HepG2 (cell line): Measurements from ENCODE around the gene TMC2. TPM values are rescaled to one million over a fixed set of nuclear protein-coding genes. Genes with fewer than 3 reads are reported as not detected.

Source experiments
- ATAC-seq: fragments of 200-7000 bp; cut with Tn5 transposase; 3 replicates; pipeline ENCODE4 v1.9.1; 2020; ENCODE audit warnings: mild to moderate bottlenecking, moderate library complexity
- BruUV-seq: library from RNA; stranded (reverse); fragments of 400-500 nt; replicated peaks from 2 replicates; lab custom pipeline; 2021; lab: Mats Ljungman, UMichigan
- CTCF ChIA-PET: fragments of 300-600 bp; formaldehyde crosslinking; extraction: SDS; loops from one replicate; lab custom pipeline; 2021; ENCODE audit warnings: low total read pairs, inconsistent platforms, low intra/inter-chr PET ratio; lab: Yijun Ruan, JAX
- POLR2A ChIA-PET: fragments of 350-600 bp; sonication (Branson Sonifier 250); formaldehyde crosslinking; loops from one replicate; lab custom pipeline; 2020; ENCODE audit warnings: antibody characterized with exemption, inconsistent platforms; lab: Yijun Ruan, JAX
- DNase-seq: peaks from one replicate; pipeline ENCODE4 v3.0.0-alpha.2; 2015; ENCODE audit warnings: low spot score
- FAIRE-seq: peaks from 3 replicates; lab custom pipeline; 2011; peaks lifted over from hg19 to GRCh38; lab: Jason Lieb, UNC
- H2AFZ ChIP-seq: one replicate; pipeline ENCODE4 v1.6.1; 2011; ENCODE audit warnings: low read length, inconsistent platforms
- H3K27ac ChIP-seq: fragments of 300-600 bp; 3 replicates; pipeline ENCODE4 v1.8.0; 2011; ENCODE audit warnings: mixed run types, mild to moderate bottlenecking, mixed read lengths, low read length, inconsistent platforms; ENCODE audit not compliant: insufficient read depth; ENCODE audit errors: extremely low read length
- H3K27me3 ChIP-seq, 2 experiments: fragments of 200-600 bp in 1 of 2; 2 replicates in 1 of 2; 3 replicates in 1 of 2; pipeline versions ENCODE4 v1.6.0 to v1.8.0; 2011; ENCODE audit warnings: low read length in 2 of 2, mild to moderate bottlenecking in 2 of 2, moderate library complexity in 2 of 2, inconsistent platforms in 1 of 2; ENCODE audit not compliant: insufficient read depth in 2 of 2, control insufficient read depth in 1 of 2
- H3K36me3 ChIP-seq, 2 experiments: fragments of 200-600 bp in 1 of 2; replicated peaks in 1 of 2; 2 replicates in 1 of 2; 3 replicates in 1 of 2; pipeline versions ENCODE4 v1.5.1 to v1.8.0; 2011; ENCODE audit warnings: low read length in 2 of 2, inconsistent platforms in 1 of 2; ENCODE audit not compliant: insufficient read depth in 2 of 2, control insufficient read depth in 1 of 2
- H3K4me1 ChIP-seq: 2 replicates; pipeline ENCODE4 v1.5.1; 2012; ENCODE audit warnings: low read length, inconsistent platforms; ENCODE audit not compliant: insufficient read depth
- H3K4me2 ChIP-seq: 2 replicates; pipeline ENCODE4 v1.6.0; 2011; ENCODE audit warnings: low read depth, low read length, inconsistent platforms
- H3K4me3 ChIP-seq, 3 experiments: fragments of 200-600 bp in 1 of 3; sonication (generic), shearing (Covaris generic) in 1 of 3; replicated peaks in 1 of 3; 2 replicates each; pipeline ENCODE4 v1.5.1; 2011 to 2016; ENCODE audit warnings: low read length in 3 of 3, inconsistent platforms in 2 of 3, low read depth in 2 of 3, mild to moderate bottlenecking in 2 of 3, control low read depth in 1 of 3, mixed read lengths in 1 of 3; ENCODE audit not compliant: insufficient read depth in 1 of 3
- H3K79me2 ChIP-seq: one replicate; pipeline ENCODE4 v1.6.1; 2011; ENCODE audit warnings: low read length, inconsistent platforms; ENCODE audit not compliant: insufficient read depth
- H3K9ac ChIP-seq: 2 replicates; pipeline ENCODE4 v1.6.0; 2011; ENCODE audit warnings: mild to moderate bottlenecking, low read depth, low read length, inconsistent platforms; ENCODE audit not compliant: insufficient read depth
- H3K9me3 ChIP-seq: 2 replicates; pipeline ENCODE4 v1.5.1; 2012; ENCODE audit warnings: mild to moderate bottlenecking, low read length
- H4K20me1 ChIP-seq: 2 replicates; pipeline ENCODE4 v1.6.0; 2011; ENCODE audit warnings: inconsistent platforms, mild to moderate bottlenecking, low read length, moderate library complexity; ENCODE audit not compliant: insufficient read depth
- CSRNP1 ChIP-seq: sonication (generic); formaldehyde crosslinking; IDR thresholded peaks from 2 replicates; pipeline ENCODE4 v1.8.1; 2023; ENCODE audit warnings: mild to moderate bottlenecking, missing genetic modification reagents
- E2F5 ChIP-seq: sonication (generic); formaldehyde crosslinking; conservative IDR thresholded peaks from 2 replicates; pipeline ENCODE4 v1.4.0; 2020; ENCODE audit warnings: missing genetic modification reagents
- KDM6A ChIP-seq: IDR thresholded peaks from 2 replicates; pipeline ENCODE4 v1.6.1; 2016; ENCODE audit warnings: low read depth
- KIAA2018 ChIP-seq: sonication (generic); formaldehyde crosslinking; IDR thresholded peaks from 2 replicates; pipeline ENCODE4 v1.5.0; 2020; ENCODE audit warnings: mild to moderate bottlenecking, missing genetic modification reagents, borderline replicate concordance
- MIXL1 ChIP-seq: IDR thresholded peaks from 2 replicates; pipeline ENCODE4 v1.6.1; 2016
- NFKB2 ChIP-seq: sonication (generic); formaldehyde crosslinking; IDR thresholded peaks from 2 replicates; pipeline ENCODE4 v1.4.0; 2020; ENCODE audit warnings: missing genetic modification reagents, borderline replicate concordance
- PLRG1 ChIP-seq: fragments of 450-650 bp; conservative IDR thresholded peaks from 2 replicates; pipeline ENCODE4 v1.6.1; 2016
- RFX5 ChIP-seq: IDR thresholded peaks from 2 replicates; pipeline ENCODE4 v1.6.1; 2011; ENCODE audit warnings: low read depth, low read length, improper control_type of control experiment
- SKI ChIP-seq: fragments of 450-650 bp; IDR thresholded peaks from one replicate; pipeline ENCODE4 v1.6.1; 2018; ENCODE audit warnings: mild to moderate bottlenecking; ENCODE audit not compliant: partially characterized antibody
- SPEN ChIP-seq: sonication (generic); formaldehyde crosslinking; IDR thresholded peaks from 2 replicates; pipeline ENCODE4 v1.5.1; 2020; ENCODE audit warnings: low read depth, mild to moderate bottlenecking, missing genetic modification reagents
- SRY ChIP-seq: sonication (generic); formaldehyde crosslinking; IDR thresholded peaks from 2 replicates; pipeline ENCODE4 v1.8.0; 2022; ENCODE audit warnings: mild to moderate bottlenecking, missing genetic modification reagents
- STAG1 ChIP-seq: sonication (generic); formaldehyde crosslinking; IDR thresholded peaks from 2 replicates; pipeline ENCODE4 v1.4.0; 2020; ENCODE audit warnings: missing genetic modification reagents
- ZNF414 ChIP-seq: sonication (generic); formaldehyde crosslinking; IDR thresholded peaks from 2 replicates; pipeline ENCODE4 v1.5.0; 2020; ENCODE audit warnings: missing genetic modification reagents
- ZNF790 ChIP-seq: sonication (generic); formaldehyde crosslinking; IDR thresholded peaks from 2 replicates; pipeline ENCODE4 v1.8.0; 2022; ENCODE audit warnings: missing genetic modification reagents, mild to moderate bottlenecking, borderline replicate concordance
- WGBS: methylation state at CpG from one replicate; pipeline ENCODE4 v1.1.6; 2017; ENCODE audit warnings: low lambda C conversion rate; 5-methylcytosine and 5-hydroxymethylcytosine counted together
- in situ Hi-C: cut with HindIII; loops from 2 replicates; pipeline ENCODE4 v1.10.0; 2017; ENCODE audit warnings: low pct_unique_long_range_greater_than_20kb; ENCODE audit not compliant: extremely low pct_ligation_motif_present
- intact Hi-C: fragments of 100-400 bp; cut with micrococcal nuclease; formaldehyde crosslinking; loops from one replicate; pipeline ENCODE4 v1.10.0; 2022; ENCODE audit not compliant: unreplicated experiment
- polyA plus RNA-seq, 8 experiments: library from polyadenylated mRNA; depleted of rRNA in 3 of 8; stranded (reverse) in 7 of 8; unstranded in 1 of 8; fragments of >200 nt; fragmentation: Illumina TruSeq in 4 of 8; extraction: Trizol in 4 of 8; gene quantifications; 2 replicates each; pipeline versions ENCODE4 v1.2.1 to v1.2.3, GENCODE V29; 2011 to 2016; ENCODE audit warnings: low read depth in 4 of 8, missing spikeins in 1 of 8, mixed read lengths in 1 of 8; ENCODE audit not compliant: insufficient read depth in 1 of 8
- total RNA-seq, 5 experiments: library from RNA; depleted of rRNA; stranded (reverse); fragments of >200 nt; fragmentation: Illumina TruSeq; extraction: Trizol; gene quantifications; 2 replicates each; pipeline ENCODE4 v1.2.3, GENCODE V29; 2016; ENCODE audit warnings: low read depth in 1 of 5

Gene TMC2
- total and polyA plus RNA-seq, 2 of the 13 experiments (the other 11 are each of a cell fraction or from before 2014, with no cell fraction given): not detected

GRCh38 chr20:2544211-2544610, 7.8 kb downstream of the TMC2 start:
- intact Hi-C loops (no loop called here), in situ Hi-C loops (no loop called here)
- no peaks in the 10 kb centered on the region for H3K79me2 ChIP-seq
- TF ChIP-seq ZNF790 (CRISPR knock-in tag) (no peak), E2F5 (no peak), MIXL1 (CRISPR knock-in tag) (no peak), ZNF414 (CRISPR knock-in tag) (no peak), KDM6A (CRISPR knock-in tag) (no peak), SRY (CRISPR knock-in tag) (no peak), NFKB2 (CRISPR knock-in tag) (no peak), SPEN (no peak), PLRG1 (no peak), RFX5 (no peak), SKI (no peak), STAG1 (CRISPR knock-in tag) (no peak), CSRNP1 (CRISPR knock-in tag) (no peak), KIAA2018 (CRISPR knock-in tag) (no peak)
- H4K20me1 ChIP-seq: no peaks in the 10 kb centered on the region
- FAIRE-seq: no peak
- WGBS: 3% methylated on average over 1 of the region's 1 CpG
- H2AFZ ChIP-seq: no peak overlapping the region
- no peaks in the 10 kb centered on the region for H3K36me3 ChIP-seq
- no peak overlapping the region for H3K4me2 ChIP-seq
- H3K9ac ChIP-seq: no peak overlapping the region
- peaks cover 8% of the 10 kb centered on the region for H3K4me1 ChIP-seq
- ChIA-PET POLR2A (no interaction called here), CTCF (no interaction called here)
- no TSS peak for BruUV-seq
- peaks cover 3 to 9% of the 10 kb centered on the region in 2 experiments; a peak in 3 of 5 replicates for H3K27me3 ChIP-seq
- H3K4me3 ChIP-seq: no peak overlapping the region
- no peaks in the 10 kb centered on the region for H3K9me3 ChIP-seq
- H3K27ac ChIP-seq: no peak overlapping the region
- no peak for ATAC-seq
- no peak for DNase-seq
